Panc1 (cell line): ENCODE results near the gene ZNF500. TPM values are rescaled to one million over a fixed set of nuclear protein-coding genes. Genes with fewer than 3 reads are reported as not detected.

Source experiments
- ATAC-seq: fragments of 200-7000 bp; cut with Tn5 transposase; 2 replicates; pipeline ENCODE4 v1.9.1; 2020; ENCODE audit warnings: mild to moderate bottlenecking, moderate library complexity
- BruUV-seq: library from RNA; stranded (reverse); fragments of 400-500 nt; replicated peaks from 2 replicates; lab custom pipeline; 2021; lab: Mats Ljungman, UMichigan
- CTCF ChIA-PET: fragments of 300-600 bp; sonication (Branson Sonifier 250); formaldehyde crosslinking; loops from one replicate; lab custom pipeline; 2022; ENCODE audit warnings: antibody characterized with exemption; lab: Charles Lee
- POLR2A ChIA-PET: fragments of 300-600 bp; sonication (Branson Sonifier 250); formaldehyde crosslinking; loops from one replicate; lab custom pipeline; 2022; ENCODE audit warnings: antibody characterized with exemption; lab: Charles Lee
- DNase-seq: peaks from one replicate; pipeline ENCODE4 v3.0.0-alpha.2; 2010; ENCODE audit warnings: low read depth, low spot score
- H3K27ac ChIP-seq: 2 replicates; pipeline ENCODE4 v1.5.1; 2011; ENCODE audit warnings: mild to moderate bottlenecking, low read length, inconsistent platforms
- H3K27me3 ChIP-seq: fragments of 200-500 bp; sonication (Bioruptor generic); 2 replicates; pipeline ENCODE4 v1.6.0; 2014; ENCODE audit warnings: low read length, inconsistent platforms; ENCODE audit not compliant: control insufficient read depth, insufficient read depth
- H3K36me3 ChIP-seq: fragments of 200-500 bp; sonication (Bioruptor generic); 2 replicates; pipeline ENCODE4 v1.5.1; 2014; ENCODE audit warnings: inconsistent platforms, mild to moderate bottlenecking, low read length, moderate library complexity; ENCODE audit not compliant: control insufficient read depth, insufficient read depth
- H3K4me1 ChIP-seq: 2 replicates; pipeline ENCODE4 v1.5.1; 2011; ENCODE audit warnings: inconsistent platforms, mild to moderate bottlenecking, low read length, moderate library complexity; ENCODE audit not compliant: control insufficient read depth, insufficient read depth
- H3K4me3 ChIP-seq, 2 experiments: 2 replicates each; pipeline ENCODE4 v1.5.1; 2011 to 2012; ENCODE audit warnings: low read depth in 2 of 2, low read length in 2 of 2, mild to moderate bottlenecking in 2 of 2, inconsistent platforms in 1 of 2, moderate library complexity in 1 of 2
- H3K9me3 ChIP-seq: fragments of 200-500 bp; sonication (Bioruptor generic); 2 replicates; pipeline ENCODE4 v1.5.1; 2014; ENCODE audit warnings: low read depth, mild to moderate bottlenecking, inconsistent platforms, low read length, moderate library complexity; ENCODE audit not compliant: control insufficient read depth, insufficient read depth
- POLR2AphosphoS5 ChIP-seq: IDR thresholded peaks from 2 replicates; pipeline ENCODE4 v1.6.1; 2012; ENCODE audit warnings: mild to moderate bottlenecking, low read depth, low read length, moderate library complexity
- REST ChIP-seq, 2 experiments: IDR thresholded peaks; 2 replicates each; pipeline ENCODE4 v1.6.1; 2011 to 2012; ENCODE audit warnings: low read depth in 2 of 2, control low read depth in 1 of 2, low read length in 1 of 2, mild to moderate bottlenecking in 1 of 2, moderate library complexity in 1 of 2; ENCODE audit not compliant: insufficient read depth in 1 of 2
- SIN3A ChIP-seq: IDR thresholded peaks from 2 replicates; pipeline ENCODE4 v1.6.1; 2012; ENCODE audit warnings: low read depth, mild to moderate bottlenecking, low read length, moderate library complexity, borderline replicate concordance; ENCODE audit not compliant: insufficient read depth
- TCF7L2 ChIP-seq: IDR thresholded peaks from 2 replicates; pipeline ENCODE4 v1.6.1; 2011; ENCODE audit warnings: mild to moderate bottlenecking, low read depth, low read length, inconsistent platforms
- in situ Hi-C: cut with HindIII; loops from 2 replicates; pipeline ENCODE4 v1.10.0; 2016; ENCODE audit warnings: low sequenced_read_pairs, low pct_unique_long_range_greater_than_20kb
- intact Hi-C: fragments of 100-400 bp; cut with micrococcal nuclease; formaldehyde crosslinking; loops from one replicate; pipeline ENCODE4 v1.10.0; 2022; ENCODE audit not compliant: unreplicated experiment
- total RNA-seq: library from RNA; stranded (reverse); gene quantifications from one replicate; pipeline ENCODE4 v1.2.1, GENCODE V29; 2021; ENCODE audit not compliant: unreplicated experiment
- TF ChIP-seq, protein P1 (sequence below): fragments of 450-650 bp; IDR thresholded peaks from 2 replicates; pipeline ENCODE4 v1.5.1; 2017; ENCODE audit warnings: mild to moderate bottlenecking

ZNF500 gene
- total RNA-seq, 1 experiment from 2014 or later = 25.8 TPM

DNA sequence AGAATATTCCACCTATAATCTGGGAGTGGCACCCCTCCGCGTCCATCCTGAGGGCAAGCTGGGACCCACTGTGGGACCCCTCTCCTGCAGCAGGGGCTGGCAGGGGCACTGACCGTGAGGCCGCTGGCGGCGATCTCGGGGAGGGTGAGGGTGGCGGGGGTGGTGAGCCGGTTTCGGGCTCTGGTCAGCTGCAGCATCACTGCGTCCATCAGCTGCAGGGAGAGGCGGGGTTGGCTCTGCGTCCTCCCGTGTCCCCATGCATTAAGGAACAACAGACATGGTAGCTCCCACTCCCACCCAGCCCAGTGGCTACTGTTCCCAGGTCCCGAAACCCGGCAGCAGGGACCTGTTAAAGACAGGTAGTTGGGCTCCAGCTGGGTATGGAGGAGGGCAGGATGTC lies 31.5 kb upstream of the ZNF500 start:
- TF ChIP-seq, protein P1, sequence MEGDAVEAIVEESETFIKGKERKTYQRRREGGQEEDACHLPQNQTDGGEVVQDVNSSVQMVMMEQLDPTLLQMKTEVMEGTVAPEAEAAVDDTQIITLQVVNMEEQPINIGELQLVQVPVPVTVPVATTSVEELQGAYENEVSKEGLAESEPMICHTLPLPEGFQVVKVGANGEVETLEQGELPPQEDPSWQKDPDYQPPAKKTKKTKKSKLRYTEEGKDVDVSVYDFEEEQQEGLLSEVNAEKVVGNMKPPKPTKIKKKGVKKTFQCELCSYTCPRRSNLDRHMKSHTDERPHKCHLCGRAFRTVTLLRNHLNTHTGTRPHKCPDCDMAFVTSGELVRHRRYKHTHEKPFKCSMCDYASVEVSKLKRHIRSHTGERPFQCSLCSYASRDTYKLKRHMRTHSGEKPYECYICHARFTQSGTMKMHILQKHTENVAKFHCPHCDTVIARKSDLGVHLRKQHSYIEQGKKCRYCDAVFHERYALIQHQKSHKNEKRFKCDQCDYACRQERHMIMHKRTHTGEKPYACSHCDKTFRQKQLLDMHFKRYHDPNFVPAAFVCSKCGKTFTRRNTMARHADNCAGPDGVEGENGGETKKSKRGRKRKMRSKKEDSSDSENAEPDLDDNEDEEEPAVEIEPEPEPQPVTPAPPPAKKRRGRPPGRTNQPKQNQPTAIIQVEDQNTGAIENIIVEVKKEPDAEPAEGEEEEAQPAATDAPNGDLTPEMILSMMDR = no peak
- TF ChIP-seq TCF7L2 = no peak
- TF ChIP-seq REST (IDR thresholded peaks at IDR 0.05; ENCODE audit: insufficient read depth in 1 of 2, low read depth in 2 of 2, low read length in 1 of 2) = no peak
- intact Hi-C loops = no loop called here
- no peak overlapping the region for H3K27ac ChIP-seq
- ChIA-PET POLR2A (no interaction called here), CTCF (no interaction called here)
- no peak overlapping the region for H3K4me3 ChIP-seq
- H3K4me1 ChIP-seq = peaks cover 14% of the 10 kb centered on the region
- no peaks in the 10 kb centered on the region for H3K9me3 ChIP-seq
- in situ Hi-C loops = no loop called here
- H3K36me3 ChIP-seq = no peaks in the 10 kb centered on the region
- no peaks in the 10 kb centered on the region for H3K27me3 ChIP-seq
- DNase-seq = no peak
- ATAC-seq = no peak
- no TSS peak for BruUV-seq

GRCh38 chr16:4797805-4798252 lies 30.9 kb upstream of the ZNF500 start:
- Histone ChIP-seq H3K27me3 (no peaks in the 10 kb centered on the region), H3K36me3 (no peaks in the 10 kb centered on the region), H3K27ac (no peak overlapping the region), H3K4me1 (peaks cover 12% of the 10 kb centered on the region), H3K9me3 (no peaks in the 10 kb centered on the region), H3K4me3 (no peak overlapping the region)
- ATAC-seq (no peak), DNase-seq (no peak)
- in situ Hi-C loops (no loop called here), intact Hi-C loops (no loop called here)
- TF ChIP-seq TCF7L2 = no peak
- TF ChIP-seq REST (IDR thresholded peaks at IDR 0.05; ENCODE audit: insufficient read depth in 1 of 2, low read depth in 2 of 2, low read length in 1 of 2) = no peak
- no peak for TF ChIP-seq POLR2AphosphoS5
- TF ChIP-seq SIN3A = no peak
- TF ChIP-seq, protein P1 = no peak
- POLR2A ChIA-PET = no interaction called here
- BruUV-seq = no TSS peak
- CTCF ChIA-PET = no interaction called here
